HepG2 (cell line): ENCODE measurements around the gene TARBP2. TPM values are rescaled to one million over a fixed set of nuclear protein-coding genes. Genes with fewer than 3 reads are reported as not detected.
A peak's percentile ranks its signal among the peaks of the same experiment; 100 is the strongest.

Experiments used
- ATM ChIP-seq: fragments of 450-650 bp; IDR thresholded peaks from 2 replicates; pipeline ENCODE4 v1.7.1; 2017; ENCODE audit warnings: mild to moderate bottlenecking, borderline replicate concordance
- BORCS8-MEF2B ChIP-seq: sonication (generic); formaldehyde crosslinking; IDR thresholded peaks from 2 replicates; pipeline ENCODE4 v1.8.0; 2022; ENCODE audit warnings: mild to moderate bottlenecking, missing genetic modification reagents
- CBFB ChIP-seq: sonication (generic); formaldehyde crosslinking; IDR thresholded peaks from 2 replicates; pipeline ENCODE4 v1.4.0; 2020; ENCODE audit warnings: missing genetic modification reagents
- FOSL2 ChIP-seq: sonication (generic); formaldehyde crosslinking; IDR thresholded peaks from 2 replicates; pipeline ENCODE4 v1.4.0; 2020; ENCODE audit warnings: missing genetic modification reagents
- GFI1 ChIP-seq: sonication (generic); formaldehyde crosslinking; IDR thresholded peaks from 2 replicates; pipeline ENCODE4 v1.5.0; 2020; ENCODE audit warnings: missing genetic modification reagents, mild to moderate bottlenecking, borderline replicate concordance
- HNF4A ChIP-seq: sonication (generic); formaldehyde crosslinking; IDR thresholded peaks from 2 replicates; pipeline ENCODE4 v1.4.0; 2020; ENCODE audit warnings: missing genetic modification reagents
- HNRNPK ChIP-seq: fragments of 200-400 bp; formaldehyde crosslinking; IDR thresholded peaks from 2 replicates; pipeline ENCODE4 v1.6.1; 2018; ENCODE audit warnings: low read length, low read depth, moderate library complexity, mild to moderate bottlenecking; ENCODE audit not compliant: poor library complexity, severe bottlenecking
- HOXA5 ChIP-seq: sonication (generic); formaldehyde crosslinking; IDR thresholded peaks from 2 replicates; pipeline ENCODE4 v1.4.0; 2020; ENCODE audit warnings: missing genetic modification reagents
- IRF9 ChIP-seq: sonication (generic); formaldehyde crosslinking; IDR thresholded peaks from 2 replicates; pipeline ENCODE4 v1.8.0; 2022; ENCODE audit warnings: missing genetic modification reagents, mild to moderate bottlenecking, borderline replicate concordance
- KDM5A ChIP-seq: fragments of 200-600 bp; sonication (generic); IDR thresholded peaks from 2 replicates; pipeline ENCODE4 v1.7.0; 2018; ENCODE audit warnings: antibody characterized with exemption, mild to moderate bottlenecking, low read length, borderline replicate concordance
- MAX ChIP-seq: IDR thresholded peaks from 2 replicates; pipeline ENCODE4 v1.6.1; 2012; ENCODE audit warnings: inconsistent platforms
- MXD1 ChIP-seq: sonication (generic); formaldehyde crosslinking; IDR thresholded peaks from 2 replicates; pipeline ENCODE4 v1.4.0; 2020; ENCODE audit warnings: mild to moderate bottlenecking, missing genetic modification reagents
- PAX8 ChIP-seq: sonication (generic); formaldehyde crosslinking; IDR thresholded peaks from 2 replicates; pipeline ENCODE4 v1.8.0; 2022; ENCODE audit warnings: mild to moderate bottlenecking, missing genetic modification reagents, borderline replicate concordance
- REPIN1 ChIP-seq: sonication (generic); formaldehyde crosslinking; IDR thresholded peaks from 2 replicates; pipeline ENCODE4 v1.8.0; 2022; ENCODE audit warnings: missing genetic modification reagents, low read depth, mild to moderate bottlenecking, borderline replicate concordance
- SKI ChIP-seq: fragments of 450-650 bp; IDR thresholded peaks from one replicate; pipeline ENCODE4 v1.6.1; 2018; ENCODE audit warnings: mild to moderate bottlenecking; ENCODE audit not compliant: partially characterized antibody
- SP1 ChIP-seq, 2 experiments: fragments of 450-650 bp in 1 of 2; sonication (generic) in 1 of 2; formaldehyde crosslinking in 1 of 2; IDR thresholded peaks; 2 replicates each; pipeline versions ENCODE4 v1.4.0 to v1.6.1; 2016 to 2020; ENCODE audit warnings: missing genetic modification reagents in 1 of 2
- THRA ChIP-seq: sonication (generic); formaldehyde crosslinking; IDR thresholded peaks from 2 replicates; pipeline ENCODE4 v1.4.0; 2020; ENCODE audit warnings: missing genetic modification reagents, borderline replicate concordance
- XBP1 ChIP-seq: sonication (generic); formaldehyde crosslinking; IDR thresholded peaks from 2 replicates; pipeline ENCODE4 v1.5.0; 2020; ENCODE audit warnings: missing genetic modification reagents
- ZBTB21 ChIP-seq: sonication (generic); formaldehyde crosslinking; IDR thresholded peaks from 2 replicates; pipeline ENCODE4 v1.4.0; 2020; ENCODE audit warnings: missing genetic modification reagents
- ZFY ChIP-seq: sonication (generic); formaldehyde crosslinking; IDR thresholded peaks from 2 replicates; pipeline ENCODE4 v1.4.0; 2020; ENCODE audit warnings: missing genetic modification reagents
- ZNF136 ChIP-seq: sonication (generic); formaldehyde crosslinking; IDR thresholded peaks from 2 replicates; pipeline ENCODE4 v1.8.1; 2022; ENCODE audit warnings: low read depth, mild to moderate bottlenecking, moderate library complexity, missing genetic modification reagents
- ZNF160 ChIP-seq: sonication (generic); formaldehyde crosslinking; IDR thresholded peaks from 2 replicates; pipeline ENCODE4 v1.8.0; 2022; ENCODE audit warnings: mild to moderate bottlenecking, inconsistent platforms, missing genetic modification reagents
- ZNF446 ChIP-seq: sonication (generic); formaldehyde crosslinking; IDR thresholded peaks from 2 replicates; pipeline ENCODE4 v1.5.0; 2020; ENCODE audit warnings: mild to moderate bottlenecking, missing genetic modification reagents
- ZNF468 ChIP-seq: sonication (generic); formaldehyde crosslinking; IDR thresholded peaks from 2 replicates; pipeline ENCODE4 v1.8.0; 2022; ENCODE audit warnings: mild to moderate bottlenecking, moderate library complexity, missing genetic modification reagents
- ZNF484 ChIP-seq: sonication (generic); formaldehyde crosslinking; IDR thresholded peaks from 2 replicates; pipeline ENCODE4 v1.5.1; 2020; ENCODE audit warnings: mild to moderate bottlenecking, low read depth, missing genetic modification reagents, borderline replicate concordance
- ZNF841 ChIP-seq: sonication (generic); formaldehyde crosslinking; IDR thresholded peaks from 2 replicates; pipeline ENCODE4 v1.8.1; 2023; ENCODE audit warnings: missing genetic modification reagents, borderline replicate concordance
- ZSCAN9 ChIP-seq: IDR thresholded peaks from 2 replicates; pipeline ENCODE4 v1.6.1; 2016; ENCODE audit warnings: borderline replicate concordance
- polyA plus RNA-seq, 8 experiments: library from polyadenylated mRNA; depleted of rRNA in 3 of 8; stranded (reverse) in 7 of 8; unstranded in 1 of 8; fragments of >200 nt; fragmentation: Illumina TruSeq in 4 of 8; extraction: Trizol in 4 of 8; gene quantifications; 2 replicates each; pipeline versions ENCODE4 v1.2.1 to v1.2.3, GENCODE V29; 2011 to 2016; ENCODE audit warnings: low read depth in 4 of 8, missing spikeins in 1 of 8, mixed read lengths in 1 of 8; ENCODE audit not compliant: insufficient read depth in 1 of 8
- total RNA-seq, 5 experiments: library from RNA; depleted of rRNA; stranded (reverse); fragments of >200 nt; fragmentation: Illumina TruSeq; extraction: Trizol; gene quantifications; 2 replicates each; pipeline ENCODE4 v1.2.3, GENCODE V29; 2016; ENCODE audit warnings: low read depth in 1 of 5

TARBP2 gene
- total and polyA plus RNA-seq, 2 of the 13 experiments (the other 11 are each of a cell fraction or from before 2014, with no cell fraction given), result 47.0 to 55.5 TPM

GRCh38 chr12:53452159-53453077 is 48.7 kb upstream of the TARBP2 start (continued):
- TF ChIP-seq ZNF468, result 0 out of 2 replicates have a peak, but pooled peaks have one; percentile 73
- 0 out of 2 replicates have a peak, but pooled peaks have one; percentile 15 for TF ChIP-seq HNF4A (CRISPR knock-in tag)
- peak; percentile 33; the same call in 1 of the 2 replicates for TF ChIP-seq ZBTB21 (CRISPR knock-in tag)
- no peak for TF ChIP-seq SKI
- TF ChIP-seq ZNF484 (CRISPR knock-in tag), result no peak; the same call in 1 of the 2 replicates
- no peak for TF ChIP-seq CBFB
- TF ChIP-seq PAX8, result no peak; the same call in 1 of the 2 replicates
- peak; percentile 71 for TF ChIP-seq MAX
- TF ChIP-seq SP1 (IDR thresholded peaks at IDR 0.05), result no peak
- TF ChIP-seq SP1 (CRISPR knock-in tag; IDR thresholded peaks at IDR 0.05), result peak; percentile 67; the same call in 1 of the 2 replicates
- TF ChIP-seq ZSCAN9 (CRISPR knock-in tag), result 0 out of 2 replicates have a peak, but pooled peaks have one; percentile 31
- TF ChIP-seq ATM, result no peak
- 0 out of 2 replicates have a peak, but pooled peaks have one; percentile 40 for TF ChIP-seq ZNF160
- TF ChIP-seq IRF9 (CRISPR knock-in tag), result no peak; the same call in none of the 2 replicates
- TF ChIP-seq GFI1, result no peak
- TF ChIP-seq FOSL2 (CRISPR knock-in tag), result 0 out of 2 replicates have a peak, but pooled peaks have one; percentile 27
- TF ChIP-seq REPIN1 (CRISPR knock-in tag), result peak; percentile 55; the same call in 1 of the 2 replicates
- TF ChIP-seq BORCS8-MEF2B, result peak; percentile 74; the same call in 1 of the 2 replicates
- peak; percentile 71; the same call in 1 of the 2 replicates for TF ChIP-seq KDM5A
- TF ChIP-seq HOXA5, result peak; percentile 29; the same call in 1 of the 2 replicates
- TF ChIP-seq XBP1, result 0 out of 2 replicates have a peak, but pooled peaks have one; percentile 51
- TF ChIP-seq ZFY (CRISPR knock-in tag), result peak; percentile 100
- TF ChIP-seq THRA (CRISPR knock-in tag), result peak; percentile 36; the same call in 1 of the 2 replicates
- TF ChIP-seq ZNF841 (CRISPR knock-in tag), result no peak
- TF ChIP-seq ZNF446, result 0 out of 2 replicates have a peak, but pooled peaks have one; percentile 47
- TF ChIP-seq HNRNPK, result peak; percentile 79
- no peak for TF ChIP-seq ZNF136 (CRISPR knock-in tag)
- TF ChIP-seq MXD1 (CRISPR knock-in tag), result peak; percentile 69
